NCI-H2081 treated with DMSO at 0.1 percent for 48 hours (cell line): ENCODE results near the gene RNASEH2A.
A peak's percentile ranks its signal among the peaks of the same experiment; 100 is the strongest.

Experiments used
- DNase-seq: peaks from one replicate; lab custom pipeline; 2025; lab: John Stamatoyannopoulos, UW

RNASEH2A gene

GRCh38 chr19:12782424-12783290, 23.7 kb upstream of the RNASEH2A start:
- DNase-seq = peak; percentile 26

- no peak for DNase-seq
Measured at GRCh38 chr19:12783291-12783848, 23.0 kb upstream of the RNASEH2A start.

DNA sequence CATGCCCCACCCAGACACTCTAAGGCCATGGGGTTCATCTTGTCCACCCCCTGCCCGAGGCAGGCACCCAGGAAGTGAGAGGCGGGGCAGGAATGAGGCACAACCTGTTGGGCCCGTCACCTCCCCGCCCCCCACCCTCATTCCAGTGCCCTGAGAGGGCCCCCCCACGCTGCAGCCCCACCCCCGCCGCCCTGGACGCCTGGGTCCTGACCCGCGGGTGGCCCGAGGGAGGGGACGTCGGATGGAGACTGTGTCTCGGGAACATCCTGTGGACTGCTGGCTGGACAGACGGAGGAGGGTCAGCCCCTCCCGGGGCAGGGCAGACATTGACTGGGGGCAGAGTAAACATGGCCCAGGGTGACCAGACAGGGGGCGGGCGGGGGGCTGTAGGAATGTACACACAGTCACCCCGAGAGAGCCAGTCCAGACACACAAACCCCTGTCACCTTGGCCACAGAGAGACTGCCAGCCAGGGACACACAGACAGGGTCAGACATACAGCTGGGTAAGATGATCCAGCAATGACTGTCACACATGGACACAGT, 22.5 kb upstream of the RNASEH2A start:
- DNase-seq = no peak

- no peak for DNase-seq
Measured at GRCh38 chr19:12784394-12784870, 22.0 kb upstream of the RNASEH2A start.

- DNase-seq = no peak
Measured at GRCh38 chr19:12784871-12785430, 21.4 kb upstream of the RNASEH2A start.

DNA sequence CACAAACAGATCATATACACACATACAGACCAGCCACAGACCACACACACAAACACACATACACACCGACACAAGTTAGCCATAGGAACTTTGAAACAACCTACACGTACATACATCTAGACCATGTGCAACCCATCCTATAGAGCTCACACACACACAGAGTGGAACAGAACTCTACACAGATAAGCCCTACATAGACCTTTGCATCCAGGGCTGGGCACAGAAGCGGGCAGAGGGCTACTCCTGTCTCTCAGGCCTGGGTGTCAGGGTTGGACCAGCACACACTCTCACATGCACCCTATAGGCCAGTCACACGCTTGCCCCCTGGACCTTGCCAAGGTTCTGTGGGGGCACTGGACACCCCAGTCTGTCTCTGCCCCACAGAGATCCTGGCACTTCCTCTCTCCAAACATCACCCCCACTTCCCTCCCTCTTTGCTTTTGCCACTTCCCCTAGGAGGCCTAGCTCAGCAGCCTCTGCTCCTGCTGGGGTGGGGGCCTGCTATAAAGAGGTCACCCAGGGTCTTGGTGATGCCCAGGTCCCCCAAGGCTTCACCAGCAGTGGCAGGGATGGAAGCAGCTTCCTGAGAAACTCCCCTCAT, 20.9 kb upstream of the RNASEH2A start:
- no peak for DNase-seq

- no peak for DNase-seq
Measured at GRCh38 chr19:12786141-12786870, 20.1 kb upstream of the RNASEH2A start.

- DNase-seq = no peak
Measured at GRCh38 chr19:12786952-12787351, 19.4 kb upstream of the RNASEH2A start.

- DNase-seq = no peak
Measured at GRCh38 chr19:12787458-12787857, 18.9 kb upstream of the RNASEH2A start.

DNA sequence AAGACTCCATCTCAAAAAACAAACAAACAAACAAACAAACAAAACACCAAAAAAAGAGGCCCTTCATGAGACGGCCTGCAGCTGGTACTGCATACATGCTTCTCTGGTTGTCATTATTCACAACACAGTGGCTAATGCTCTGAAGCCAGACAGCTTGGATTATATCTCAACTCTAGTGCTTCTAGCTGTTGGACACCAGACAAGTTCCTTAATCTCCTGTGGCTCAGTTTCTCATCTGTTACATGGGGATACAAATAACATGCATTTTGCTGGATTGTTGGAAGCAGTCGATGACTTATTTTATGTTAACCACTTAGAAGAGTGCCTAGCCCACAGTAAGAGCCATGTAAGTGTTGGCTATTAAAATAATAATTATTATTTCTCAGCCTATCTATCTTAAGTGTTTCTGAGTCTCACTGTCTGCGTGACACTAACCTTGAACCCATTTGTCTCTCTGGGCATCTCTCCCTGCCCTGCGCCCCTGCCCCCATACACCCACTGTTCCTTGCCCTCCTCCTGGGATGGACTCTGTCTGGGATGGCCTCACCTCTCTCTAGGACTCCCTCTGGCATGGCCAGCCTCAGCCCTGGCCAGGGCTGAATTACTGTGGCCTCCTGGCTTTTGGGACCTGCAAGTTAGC, 18.2 kb upstream of the RNASEH2A start:
- DNase-seq = no peak

GRCh38 chr19:12788682-12789097, 17.7 kb upstream of the RNASEH2A start:
- DNase-seq = no peak

GRCh38 chr19:12789098-12789903, 17.1 kb upstream of the RNASEH2A start:
- DNase-seq = no peak

DNA sequence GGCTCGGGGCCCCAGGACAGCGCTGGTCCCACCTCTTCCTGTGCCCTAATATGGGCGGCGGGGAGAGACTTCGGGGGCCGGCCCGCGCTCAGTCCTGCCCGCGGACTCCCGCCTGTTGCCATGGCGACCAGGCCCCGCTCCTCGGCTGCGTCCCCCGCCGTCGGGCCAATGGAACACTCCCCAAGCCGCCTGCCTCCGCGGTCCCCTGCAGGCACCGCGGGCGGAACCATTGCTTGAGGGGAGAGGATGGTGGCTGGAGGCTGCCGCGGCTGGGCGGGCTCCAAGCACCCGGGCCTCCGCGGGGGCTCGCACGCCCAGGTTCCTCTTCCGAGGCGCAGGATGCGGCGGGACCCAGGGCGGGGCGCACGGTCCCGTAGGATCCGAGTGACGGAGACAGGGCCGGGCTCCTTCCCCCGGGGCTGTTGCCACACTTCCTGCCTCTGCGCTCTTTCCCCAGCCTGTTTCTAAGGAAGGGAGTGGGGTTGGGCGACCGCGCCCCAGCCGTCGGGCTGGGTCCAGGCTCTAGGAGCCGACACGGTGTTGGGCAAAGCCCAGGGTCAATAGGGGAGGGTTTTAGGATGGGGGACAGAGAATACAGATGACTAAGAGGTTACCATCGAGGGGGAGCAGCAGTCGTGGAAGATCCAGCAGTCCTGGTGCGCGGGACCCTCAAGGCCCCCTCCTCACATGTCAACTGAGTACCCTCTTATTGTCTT, 16.3 kb upstream of the RNASEH2A start:
- peak; percentile 75 for DNase-seq

GRCh38 chr19:12790628-12791344, 15.6 kb upstream of the RNASEH2A start:
- DNase-seq = no peak

GRCh38 chr19:12791345-12792050, 14.9 kb upstream of the RNASEH2A start, which contains the start of gene JUNB:
TSS of gene JUNB (plus strand) at chr19:12791486. CDS start at chr19:12791772, 286 bp downstream.
- peak; percentile 59 for DNase-seq

DNA sequence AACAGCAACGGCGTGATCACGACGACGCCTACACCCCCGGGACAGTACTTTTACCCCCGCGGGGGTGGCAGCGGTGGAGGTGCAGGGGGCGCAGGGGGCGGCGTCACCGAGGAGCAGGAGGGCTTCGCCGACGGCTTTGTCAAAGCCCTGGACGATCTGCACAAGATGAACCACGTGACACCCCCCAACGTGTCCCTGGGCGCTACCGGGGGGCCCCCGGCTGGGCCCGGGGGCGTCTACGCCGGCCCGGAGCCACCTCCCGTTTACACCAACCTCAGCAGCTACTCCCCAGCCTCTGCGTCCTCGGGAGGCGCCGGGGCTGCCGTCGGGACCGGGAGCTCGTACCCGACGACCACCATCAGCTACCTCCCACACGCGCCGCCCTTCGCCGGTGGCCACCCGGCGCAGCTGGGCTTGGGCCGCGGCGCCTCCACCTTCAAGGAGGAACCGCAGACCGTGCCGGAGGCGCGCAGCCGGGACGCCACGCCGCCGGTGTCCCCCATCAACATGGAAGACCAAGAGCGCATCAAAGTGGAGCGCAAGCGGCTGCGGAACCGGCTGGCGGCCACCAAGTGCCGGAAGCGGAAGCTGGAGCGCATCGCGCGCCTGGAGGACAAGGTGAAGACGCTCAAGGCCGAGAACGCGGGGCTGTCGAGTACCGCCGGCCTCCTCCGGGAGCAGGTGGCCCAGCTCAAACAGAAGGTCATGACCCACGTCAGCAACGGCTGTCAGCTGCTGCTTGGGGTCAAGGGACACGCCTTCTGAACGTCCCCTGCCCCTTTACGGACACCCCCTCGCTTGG, 14.1 kb upstream of the RNASEH2A start:
- DNase-seq = no peak

- DNase-seq = no peak
Measured at GRCh38 chr19:12792853-12793289, 13.5 kb upstream of the RNASEH2A start.
